Keratinocyte (primary cell): ENCODE results near the gene NCKAP1.

Experiments
- EZH2 ChIP-seq: IDR thresholded peaks from one replicate; pipeline ENCODE4 v1.6.1; 2012; ENCODE audit warnings: inconsistent platforms, mild to moderate bottlenecking, low read length, moderate library complexity
- TF ChIP-seq, protein P1 (sequence below), 3 experiments: IDR thresholded peaks in 1 of 3; conservative IDR thresholded peaks in 1 of 3; optimal IDR thresholded peaks in 1 of 3; 2 replicates in 2 of 3; 3 replicates in 1 of 3; pipeline versions ENCODE3 to v1.5.1; 2011; ENCODE audit warnings: low read length in 3 of 3, mild to moderate bottlenecking in 3 of 3, moderate library complexity in 2 of 3, control low read depth in 1 of 3, inconsistent platforms in 1 of 3; ENCODE audit not compliant: insufficient read depth in 2 of 3; ENCODE audit errors: extremely low read depth in 1 of 3

DNA sequence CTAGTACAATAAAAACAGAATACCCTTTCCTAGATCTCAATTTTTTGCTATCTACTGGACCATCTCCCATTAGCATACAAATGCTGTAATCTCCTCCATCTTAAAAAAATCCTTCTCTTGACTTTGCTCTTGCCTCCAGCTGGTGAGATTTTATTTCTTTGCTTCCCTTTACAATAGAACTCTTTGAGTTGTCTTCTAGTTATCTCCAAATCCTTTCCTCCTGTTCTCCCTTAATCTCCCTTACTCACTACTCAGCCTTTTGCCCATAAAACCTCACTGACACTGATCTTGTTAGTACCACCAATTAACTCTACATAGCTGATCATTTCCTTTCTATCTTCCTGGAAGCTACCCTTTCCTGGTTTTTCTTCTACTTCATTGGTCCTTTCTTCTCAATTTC is 108.3 kb downstream of the NCKAP1 start:
- TF ChIP-seq, protein P1, sequence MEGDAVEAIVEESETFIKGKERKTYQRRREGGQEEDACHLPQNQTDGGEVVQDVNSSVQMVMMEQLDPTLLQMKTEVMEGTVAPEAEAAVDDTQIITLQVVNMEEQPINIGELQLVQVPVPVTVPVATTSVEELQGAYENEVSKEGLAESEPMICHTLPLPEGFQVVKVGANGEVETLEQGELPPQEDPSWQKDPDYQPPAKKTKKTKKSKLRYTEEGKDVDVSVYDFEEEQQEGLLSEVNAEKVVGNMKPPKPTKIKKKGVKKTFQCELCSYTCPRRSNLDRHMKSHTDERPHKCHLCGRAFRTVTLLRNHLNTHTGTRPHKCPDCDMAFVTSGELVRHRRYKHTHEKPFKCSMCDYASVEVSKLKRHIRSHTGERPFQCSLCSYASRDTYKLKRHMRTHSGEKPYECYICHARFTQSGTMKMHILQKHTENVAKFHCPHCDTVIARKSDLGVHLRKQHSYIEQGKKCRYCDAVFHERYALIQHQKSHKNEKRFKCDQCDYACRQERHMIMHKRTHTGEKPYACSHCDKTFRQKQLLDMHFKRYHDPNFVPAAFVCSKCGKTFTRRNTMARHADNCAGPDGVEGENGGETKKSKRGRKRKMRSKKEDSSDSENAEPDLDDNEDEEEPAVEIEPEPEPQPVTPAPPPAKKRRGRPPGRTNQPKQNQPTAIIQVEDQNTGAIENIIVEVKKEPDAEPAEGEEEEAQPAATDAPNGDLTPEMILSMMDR (optimal IDR thresholded peaks at IDR 0.05 in 1 of 3, IDR thresholded peaks at IDR 0.05 in 1 of 3, conservative IDR thresholded peaks at IDR 0.05 in 1 of 3; ENCODE audit: extremely low read depth in 1 of 3, insufficient read depth in 2 of 3, low read length in 3 of 3): no peak
- TF ChIP-seq EZH2: no peak
